ENCODE measurements around the gene TNNI2.
"Not testable (repeated sequence)": the region's sequence is repeated elsewhere in the genome, so short reads cannot be mapped to it uniquely, and the experiment has no call there.

TNNI2 gene

GRCh38 chr11:1875093-1875850, 36.5 kb downstream of the TNNI2 start:
- no peak for DNase-seq

- DNase-seq = not testable (repeated sequence)
Observed at GRCh38 chr11:1875851-1876301, 37.1 kb downstream of the TNNI2 start.

GRCh38 chr11:1876361-1877063, 37.7 kb downstream of the TNNI2 start:
- DNase-seq = no peak

- DNase-seq = peak in 1 of 14 donors; percentile 50
Observed at GRCh38 chr11:1877211-1878136, 38.7 kb downstream of the TNNI2 start.

- no peak for DNase-seq
Observed at GRCh38 chr11:1878137-1879031, 39.6 kb downstream of the TNNI2 start.

GRCh38 chr11:1879342-1879940, 40.7 kb downstream of the TNNI2 start:
- DNase-seq = no peak

GRCh38 chr11:1879941-1880720, 41.4 kb downstream of the TNNI2 start:
- DNase-seq = no peak

- DNase-seq = no peak
Observed at GRCh38 chr11:1880746-1881441, 42.1 kb downstream of the TNNI2 start.

GRCh38 chr11:1881442-1882264, 42.9 kb downstream of the TNNI2 start:
- DNase-seq = no peak

GRCh38 chr11:1882265-1883238, 43.8 kb downstream of the TNNI2 start:
- peak in 8 of 14 donors; percentile 13 to 71 (median 42) for DNase-seq

- no peak for DNase-seq
Observed at GRCh38 chr11:1883346-1884302, 44.8 kb downstream of the TNNI2 start.

GRCh38 chr11:1884303-1884700, 45.5 kb downstream of the TNNI2 start:
- DNase-seq = no peak

GRCh38 chr11:1886551-1886950, 47.8 kb downstream of the TNNI2 start:
- DNase-seq = not testable (repeated sequence)

- no peak for DNase-seq
Observed at GRCh38 chr11:1887451-1888346, 48.9 kb downstream of the TNNI2 start.

- DNase-seq = no peak
Observed at GRCh38 chr11:1888347-1888753, 49.6 kb downstream of the TNNI2 start.
